ENCODE data around the gene ATP8B4.

ATP8B4 gene

DNA sequence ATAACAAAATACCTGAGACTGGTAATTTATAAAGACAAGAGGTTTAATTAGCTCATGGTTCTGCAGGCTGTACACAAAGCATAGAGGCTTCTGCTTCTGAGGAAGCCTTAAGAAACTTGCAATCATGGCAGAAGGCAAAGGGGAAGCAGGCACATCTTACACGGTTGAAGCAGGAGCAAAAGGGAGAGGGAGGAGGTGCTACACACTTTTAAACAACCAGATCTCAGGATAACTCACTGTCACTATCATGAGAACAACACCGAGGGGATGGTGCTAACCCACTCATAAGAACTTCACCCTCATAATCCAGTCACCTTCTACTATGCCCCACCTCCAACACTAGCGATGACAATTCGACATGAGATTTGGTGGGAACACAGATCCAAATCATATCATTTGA is 54.4 kb downstream of the ATP8B4 start:
- no peak for DNase-seq (ENCODE audit: low read depth, low spot score)

DNA sequence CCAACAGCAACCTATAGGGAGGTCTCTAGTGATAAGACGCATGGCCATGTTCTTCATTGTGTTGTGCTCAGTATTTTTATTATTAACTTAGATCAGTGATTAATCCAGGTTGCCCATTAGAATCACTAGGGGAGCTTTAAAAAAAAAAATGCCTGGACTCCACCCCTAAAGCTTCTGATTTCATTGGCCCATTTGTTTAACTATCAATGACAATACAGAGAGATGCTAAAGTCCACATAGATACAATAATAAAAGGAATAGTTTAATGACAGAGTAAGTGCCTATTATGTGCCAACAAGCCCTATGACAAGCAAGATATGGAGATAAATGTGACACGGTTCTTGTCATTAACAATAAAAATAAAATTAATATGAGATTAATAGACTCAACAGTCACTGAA is 55.8 kb downstream of the ATP8B4 start:
- DNase-seq (ENCODE audit: low read depth, low spot score): no peak

DNA sequence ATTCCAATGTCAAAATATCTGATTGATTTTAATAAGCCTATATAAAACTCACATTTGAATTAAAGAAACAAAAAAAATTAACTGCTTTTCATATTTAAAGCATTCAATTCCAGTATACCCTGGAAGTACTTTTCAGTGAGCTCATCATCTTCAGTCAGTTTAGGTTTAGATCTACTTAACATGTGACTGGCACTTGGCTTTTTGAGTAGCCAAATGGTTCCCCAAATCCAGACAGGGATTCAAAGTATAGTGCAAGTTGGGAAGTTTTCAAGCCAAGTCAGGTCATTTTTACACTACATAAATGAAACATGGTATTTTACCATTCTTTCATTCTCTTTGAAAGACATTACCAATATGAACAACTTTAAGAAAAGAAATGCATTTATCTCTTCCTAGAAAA is 57.5 kb downstream of the ATP8B4 start:
- DNase-seq (ENCODE audit: low read depth, low spot score): no peak

DNA sequence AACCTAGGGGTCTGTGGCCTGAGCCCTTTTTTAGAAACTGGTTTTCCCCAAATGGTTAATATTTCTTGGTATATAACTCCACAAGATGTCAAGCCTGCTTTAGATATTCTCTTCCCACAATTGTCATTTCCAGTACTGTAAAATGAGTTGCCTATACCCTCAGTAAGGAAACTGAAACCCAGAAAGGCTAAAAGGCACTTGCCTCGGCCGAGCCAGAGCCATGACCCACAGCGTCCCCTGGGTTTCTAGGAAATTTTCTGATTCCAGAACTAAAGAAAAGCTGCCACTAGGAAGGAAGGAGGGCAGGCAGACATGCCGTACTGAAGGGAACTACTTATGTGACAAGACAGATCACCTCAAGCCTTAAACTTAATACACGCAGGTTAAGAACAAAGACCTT is 59.1 kb downstream of the ATP8B4 start:
- no peak for DNase-seq (ENCODE audit: low read depth, low spot score)

DNA sequence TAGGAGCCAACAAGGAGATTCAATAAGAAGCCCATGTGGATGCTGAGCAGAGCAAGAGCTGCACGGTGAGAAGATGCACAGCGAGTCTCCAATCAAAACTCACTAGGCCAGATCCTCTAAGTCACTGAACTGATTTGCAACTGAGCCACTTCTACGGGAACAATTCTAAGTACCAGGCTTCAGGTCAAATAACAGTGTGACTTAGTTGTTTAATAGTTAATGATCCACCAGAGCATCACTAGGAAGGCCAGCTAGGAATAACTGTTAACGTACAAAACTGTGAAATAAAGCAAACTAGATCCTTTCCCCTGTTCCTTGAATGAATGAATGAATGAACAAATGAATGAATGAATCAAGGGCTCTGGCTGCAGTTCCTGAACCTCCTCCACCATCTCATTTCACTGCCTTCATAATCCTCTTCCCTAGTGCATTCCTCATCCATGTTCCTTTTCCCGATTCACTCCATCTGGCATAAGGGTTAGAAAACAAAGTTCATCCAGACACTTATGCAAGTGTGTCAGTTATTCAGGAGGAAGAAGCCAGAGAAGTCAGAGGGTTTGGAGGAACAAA is 59.7 kb downstream of the ATP8B4 start:
- DNase-seq (ENCODE audit: low read depth, low spot score): no peak

DNA sequence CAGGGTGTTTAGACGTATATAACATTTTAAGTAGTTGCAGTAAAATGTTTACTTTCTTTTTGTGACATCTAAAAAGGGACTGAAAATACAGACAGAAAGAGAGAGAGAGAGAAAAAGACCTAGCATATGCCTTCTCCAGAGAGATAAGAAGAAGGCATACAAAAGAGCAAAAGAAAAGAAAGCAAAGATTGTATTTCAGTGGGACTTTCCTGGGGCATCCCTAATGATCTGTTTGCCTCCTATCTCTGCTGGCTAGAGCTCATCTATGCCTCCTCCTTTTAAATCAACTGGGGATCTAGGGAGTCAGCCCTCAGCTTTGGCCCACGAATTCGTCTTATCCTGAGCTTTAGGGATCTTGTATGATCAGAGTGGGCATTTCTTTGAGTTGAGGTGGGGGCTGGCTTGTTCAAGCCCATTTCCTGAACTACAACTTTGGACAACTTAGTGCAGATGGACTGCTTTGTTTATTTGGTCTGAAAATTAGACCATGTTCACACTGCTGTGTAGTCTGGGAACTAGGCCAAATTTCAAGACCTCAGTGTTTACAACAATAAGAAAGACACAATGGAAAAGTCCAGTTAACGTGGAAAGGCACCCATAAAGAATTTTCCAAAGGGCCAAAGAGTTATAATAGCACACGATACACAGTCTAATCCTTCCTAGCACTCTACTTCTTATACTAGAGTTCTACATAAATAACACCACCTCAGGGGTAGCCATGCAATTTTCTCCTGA is 61.0 kb downstream of the ATP8B4 start:
- DNase-seq (ENCODE audit: low read depth, low spot score): no peak

DNA sequence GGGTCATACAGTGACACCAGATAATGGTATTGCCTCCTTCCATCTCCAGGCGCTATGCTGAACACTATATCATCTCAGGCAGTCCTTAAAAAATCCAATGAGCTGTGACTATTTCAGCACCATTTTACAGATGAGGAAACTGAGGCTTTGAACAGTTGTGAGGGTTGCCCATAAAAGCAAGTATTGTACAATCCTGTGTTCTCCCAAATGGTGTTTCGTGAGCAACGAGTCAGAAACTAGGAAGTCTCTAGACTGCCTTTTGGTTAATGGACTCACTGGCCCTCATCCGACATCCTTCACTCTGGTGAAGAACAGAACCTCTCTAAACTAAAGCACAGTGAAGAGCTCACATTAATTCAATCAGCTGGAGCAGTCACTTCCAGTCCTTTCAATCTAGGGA is 61.8 kb downstream of the ATP8B4 start:
- DNase-seq (ENCODE audit: low read depth, low spot score): no peak

DNA sequence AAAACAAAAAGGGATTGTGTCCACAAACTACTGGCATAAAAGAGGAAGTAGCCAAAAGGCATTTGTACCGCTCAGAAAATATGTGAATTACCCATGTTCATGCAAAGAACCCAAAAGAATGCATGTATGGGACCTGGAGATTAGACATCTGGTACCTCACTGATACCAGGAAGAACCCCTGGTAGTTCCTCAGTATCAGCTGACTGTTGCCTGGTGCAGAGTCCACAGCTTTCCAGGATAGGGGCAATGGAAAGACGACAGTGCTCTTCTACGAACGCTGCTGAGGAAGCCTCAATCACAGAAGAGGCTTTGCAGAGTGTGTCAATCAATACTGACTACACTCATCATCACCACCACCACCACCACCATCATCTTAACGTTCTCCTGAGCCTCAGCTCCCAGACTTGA is 63.3 kb downstream of the ATP8B4 start:
- no peak for DNase-seq (ENCODE audit: low read depth, low spot score)

DNA sequence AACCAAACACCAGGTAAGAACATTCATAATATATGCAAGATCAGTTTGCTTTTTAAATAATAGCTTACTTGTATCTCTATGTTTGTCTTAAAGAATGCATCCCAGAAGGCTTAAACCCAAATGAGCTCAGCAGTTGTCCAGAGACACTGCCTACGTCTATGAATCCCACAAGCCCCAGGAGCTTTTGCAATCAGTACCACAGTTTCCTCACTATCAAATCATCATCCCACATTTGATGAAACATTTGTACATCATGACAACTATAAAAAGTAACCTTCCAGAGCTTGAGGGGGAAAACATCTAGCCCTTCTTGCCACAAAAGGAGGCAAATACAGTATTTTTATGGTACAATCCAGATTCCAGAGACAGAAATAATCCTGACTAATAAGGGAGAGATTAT is 63.7 kb downstream of the ATP8B4 start:
- no peak for DNase-seq (ENCODE audit: low read depth, low spot score)

DNA sequence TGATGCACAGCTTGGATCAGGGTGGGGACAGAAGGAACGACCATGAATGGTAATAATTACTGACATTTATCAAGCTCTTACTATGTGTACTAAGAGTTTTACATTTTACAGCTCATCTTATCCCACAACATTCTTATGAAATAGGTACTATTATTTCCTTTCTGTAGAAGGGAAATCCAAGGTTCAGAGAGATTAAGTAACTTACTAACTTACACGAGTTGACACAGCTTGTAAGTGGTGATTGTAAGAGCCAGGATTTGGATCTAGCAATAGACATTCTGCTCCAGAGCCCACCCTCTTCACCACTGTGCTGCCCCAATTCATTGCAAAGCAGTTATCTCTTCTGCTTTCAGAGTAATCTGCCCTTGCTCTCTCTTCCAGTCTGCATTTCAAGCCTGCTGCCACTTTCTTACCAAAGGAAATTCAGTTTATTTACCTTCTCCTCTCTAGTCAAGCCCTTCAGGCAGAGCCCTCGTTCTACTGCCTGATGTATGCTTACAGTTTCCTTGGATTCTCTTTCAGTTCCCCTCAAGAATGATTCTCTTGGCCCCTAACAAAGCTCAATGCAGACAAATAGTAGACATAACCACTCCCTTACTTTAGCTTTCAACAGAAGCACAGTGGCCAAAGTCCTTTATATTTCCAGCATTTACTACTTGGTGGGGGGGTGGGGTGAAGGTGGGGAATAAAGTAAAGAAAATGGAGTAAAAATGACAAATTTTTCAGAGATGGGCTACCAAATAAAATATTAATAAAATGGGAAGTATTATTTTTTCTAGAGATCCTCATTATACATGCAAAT is 65.8 kb downstream of the ATP8B4 start:
- no peak for DNase-seq (ENCODE audit: low read depth, low spot score)

DNA sequence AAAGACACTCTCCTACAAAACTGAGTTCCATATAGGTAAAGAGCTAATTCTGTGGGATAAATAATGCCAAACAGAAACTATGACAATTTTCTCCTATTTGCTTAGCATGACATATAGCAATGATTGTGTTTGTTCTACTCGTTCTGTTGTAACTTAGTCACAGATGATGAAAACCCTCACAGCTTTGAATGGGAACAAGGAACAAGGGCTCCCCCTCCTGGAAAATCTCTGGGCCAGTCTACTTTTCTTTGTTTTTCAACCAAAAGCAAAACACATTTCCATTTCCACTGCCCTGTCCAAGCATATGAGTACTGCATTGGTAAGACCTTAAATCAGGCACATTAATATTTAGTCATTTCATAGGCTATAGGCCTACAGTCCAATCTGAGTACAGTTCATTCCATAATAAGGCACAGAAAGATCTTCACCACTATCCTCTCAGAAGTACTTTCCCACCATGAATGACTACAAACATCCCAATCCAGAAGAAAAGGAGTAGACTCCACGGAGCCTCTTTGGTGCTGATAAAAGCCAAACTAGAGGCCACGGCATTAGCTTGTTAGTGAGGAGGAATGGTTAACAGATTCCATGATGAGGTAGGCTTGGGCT is 67.1 kb downstream of the ATP8B4 start:
- DNase-seq (ENCODE audit: low read depth, low spot score): peak; percentile 58

DNA sequence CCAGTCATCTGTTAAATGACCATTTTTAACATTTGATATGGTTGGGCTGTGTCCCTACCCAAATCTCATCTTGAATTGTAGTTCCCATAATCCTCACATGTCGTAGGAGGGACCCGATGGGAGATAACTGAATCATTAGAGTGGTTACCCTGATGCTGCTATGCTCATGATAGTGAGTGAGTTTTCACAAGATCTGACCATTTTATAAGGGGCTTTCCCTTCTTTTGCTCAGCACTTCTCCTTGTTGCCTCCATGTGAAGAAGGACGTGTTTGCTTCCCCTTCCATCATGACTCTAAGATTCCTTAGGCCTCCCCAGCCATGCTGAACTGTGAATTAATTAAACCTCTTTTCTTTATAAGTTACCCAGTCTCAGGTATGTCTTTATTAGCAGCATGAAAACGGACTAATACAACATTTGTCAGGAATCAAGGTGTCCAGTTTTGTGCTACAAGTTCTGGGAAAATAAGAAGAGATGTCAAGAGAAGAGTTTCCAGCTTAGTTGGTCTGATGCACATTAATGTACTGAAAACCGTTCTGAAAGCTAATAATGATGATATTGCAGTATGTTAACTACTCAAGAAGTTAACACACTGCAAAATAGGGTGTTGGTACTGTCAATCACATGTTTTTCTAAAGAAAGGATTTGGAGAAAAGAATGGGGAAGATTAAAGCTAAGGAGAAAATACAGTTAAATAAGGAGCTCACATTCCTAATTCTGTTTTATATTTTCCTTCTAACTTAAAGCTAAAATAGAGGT is 67.9 kb downstream of the ATP8B4 start:
- DNase-seq (ENCODE audit: low read depth, low spot score): no peak

DNA sequence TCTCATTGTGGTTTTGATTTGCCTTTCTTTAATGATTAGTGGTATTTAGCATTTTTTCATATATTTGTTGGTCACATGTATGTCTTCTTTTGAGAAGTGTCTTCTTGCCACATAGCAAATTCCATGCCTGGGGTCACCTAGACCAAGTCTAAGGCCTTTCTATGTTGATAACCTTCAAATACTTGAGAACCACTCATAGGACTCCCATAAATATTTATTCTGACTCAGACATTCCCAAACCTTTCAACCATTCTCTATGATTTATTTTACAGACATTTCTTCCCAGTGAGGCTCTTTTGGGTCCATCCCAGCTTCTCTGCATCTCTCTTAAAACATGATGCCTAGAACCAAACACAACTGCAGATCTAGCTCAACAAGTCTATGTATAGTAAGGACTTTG is 69.2 kb downstream of the ATP8B4 start:
- DNase-seq (ENCODE audit: low read depth, low spot score): no peak

DNA sequence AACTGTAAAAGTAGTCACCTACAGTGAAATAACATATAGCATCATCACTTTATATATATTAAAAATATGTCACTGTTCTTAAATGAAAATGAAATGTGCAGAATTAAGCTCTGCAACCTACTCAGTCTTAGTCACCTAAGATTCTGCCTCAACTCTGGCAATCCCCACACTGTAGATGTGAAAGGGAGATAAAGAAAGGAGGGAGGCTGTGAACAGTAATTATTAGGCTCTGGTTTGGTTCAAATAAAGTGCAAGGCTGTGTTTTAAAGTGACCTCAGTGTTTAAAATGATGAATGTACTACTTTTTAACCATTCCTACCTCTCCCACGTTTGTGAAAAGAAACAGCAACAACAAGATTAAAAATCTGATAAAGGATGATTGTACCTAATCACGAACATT is 72.2 kb downstream of the ATP8B4 start:
- no peak for DNase-seq (ENCODE audit: low read depth, low spot score)

DNA sequence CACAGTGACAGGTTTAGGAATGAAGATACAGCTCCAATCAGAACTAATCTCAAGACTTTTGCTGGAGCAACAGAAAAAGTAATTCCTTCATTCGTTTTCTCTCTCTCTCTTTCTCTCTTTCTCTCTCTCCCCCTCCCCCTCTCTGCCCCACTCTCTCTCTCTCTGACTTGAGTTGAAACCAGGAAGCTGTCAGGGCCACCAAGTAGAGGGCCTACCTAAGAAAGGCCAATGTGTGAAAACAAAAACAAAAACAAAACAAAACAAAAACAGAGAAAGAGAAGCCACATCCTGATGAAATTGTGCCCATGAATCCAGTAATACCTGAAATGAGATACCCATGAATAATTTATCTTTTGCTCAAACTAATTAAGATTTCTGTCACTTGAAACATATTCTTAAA is 72.9 kb downstream of the ATP8B4 start:
- DNase-seq (ENCODE audit: low read depth, low spot score): no peak

DNA sequence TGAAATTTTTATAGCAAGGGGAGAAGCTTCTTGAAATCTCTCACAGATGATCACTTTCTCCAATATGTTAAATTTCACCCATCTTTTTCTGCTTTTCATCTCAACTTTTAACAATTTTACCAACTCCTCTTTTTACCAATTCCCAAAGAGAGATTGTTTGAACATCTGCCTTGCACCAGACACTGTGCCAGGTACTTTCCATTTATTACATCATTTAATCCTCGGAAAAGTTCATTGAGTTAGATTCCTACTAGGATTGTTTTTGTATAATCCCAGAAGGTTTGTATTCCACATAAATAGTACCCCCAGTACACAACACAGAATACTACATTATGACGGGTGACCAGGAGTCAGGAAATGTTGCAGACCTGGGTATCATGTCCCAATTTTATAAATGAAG is 74.1 kb downstream of the ATP8B4 start:
- no peak for DNase-seq (ENCODE audit: low read depth, low spot score)

DNA sequence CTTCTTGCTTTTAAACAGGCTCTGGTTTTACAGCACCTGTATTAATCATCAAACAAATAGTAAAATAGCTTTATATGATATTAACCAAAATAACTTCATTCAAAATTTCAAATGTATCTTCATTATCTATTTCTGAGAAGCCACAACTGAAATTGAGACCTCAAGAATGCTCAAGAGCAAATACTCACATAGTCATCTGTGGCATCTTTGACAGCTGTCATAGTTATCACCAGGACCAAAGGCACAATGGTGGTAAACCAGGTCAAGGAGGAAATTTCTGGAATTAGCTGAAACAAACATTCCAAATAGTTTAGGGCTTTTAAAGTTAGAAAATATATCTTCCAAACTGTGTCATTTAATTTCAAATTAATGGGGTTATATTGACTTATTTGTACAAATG is 74.6 kb downstream of the ATP8B4 start:
- DNase-seq (ENCODE audit: low read depth, low spot score): no peak

DNA sequence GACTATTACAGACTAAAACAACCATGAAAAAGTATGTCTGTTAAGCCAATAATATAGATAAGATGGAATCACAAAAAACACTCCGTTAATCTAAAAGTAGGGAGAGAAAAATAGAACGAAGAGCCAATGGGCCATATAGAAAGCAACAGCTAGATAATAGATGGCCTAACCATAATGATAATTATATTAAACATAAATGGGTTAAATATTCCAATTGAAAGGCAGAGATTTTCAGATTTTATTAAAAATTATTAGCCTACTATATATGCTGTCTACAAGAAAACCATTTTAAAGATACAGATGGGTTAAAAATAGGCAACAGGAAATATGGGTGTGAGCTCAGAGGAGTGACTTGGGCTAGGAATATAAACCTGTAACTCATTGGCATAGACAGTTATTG is 76.3 kb downstream of the ATP8B4 start:
- DNase-seq (ENCODE audit: low read depth, low spot score): no peak

DNA sequence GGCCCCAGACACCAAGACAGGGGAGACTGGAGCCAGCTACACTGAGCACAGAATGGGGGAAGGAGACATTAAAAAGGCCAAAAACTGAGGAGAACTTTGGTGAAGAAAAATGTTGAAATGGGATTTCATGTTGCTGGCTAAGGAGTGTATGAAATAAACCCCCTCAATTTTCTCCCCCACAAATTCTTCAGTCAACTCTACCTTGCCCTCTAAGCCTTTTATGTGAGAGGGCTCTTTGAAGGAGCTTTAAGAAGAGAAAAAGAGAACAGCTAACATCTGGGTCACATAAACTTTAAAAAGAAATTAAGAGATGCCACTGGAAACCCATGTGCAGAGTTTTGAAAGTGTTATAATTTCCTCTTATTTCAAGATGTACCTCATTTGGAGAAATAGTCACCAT is 88.6 kb downstream of the ATP8B4 start:
- DNase-seq (ENCODE audit: low read depth, low spot score): no peak

DNA sequence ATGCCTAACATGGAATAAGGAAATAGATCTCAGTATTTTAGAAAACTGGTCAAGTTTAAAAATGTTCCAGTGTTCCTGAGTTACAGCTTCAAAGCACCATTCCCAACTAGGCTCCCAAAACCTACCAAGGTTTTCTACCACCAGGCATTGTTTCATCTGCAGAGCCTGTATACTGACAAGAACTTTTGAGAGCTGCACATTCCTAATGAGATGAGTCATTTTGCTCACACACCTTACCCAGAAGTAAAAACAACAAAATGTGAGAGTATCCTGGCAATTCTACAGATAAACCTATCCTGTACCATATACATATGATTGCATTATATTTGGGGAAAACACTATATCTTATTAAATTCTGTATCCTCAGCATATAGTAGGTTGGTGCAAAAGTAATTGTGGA is 90.7 kb downstream of the ATP8B4 start:
- DNase-seq (ENCODE audit: low read depth, low spot score): no peak

DNA sequence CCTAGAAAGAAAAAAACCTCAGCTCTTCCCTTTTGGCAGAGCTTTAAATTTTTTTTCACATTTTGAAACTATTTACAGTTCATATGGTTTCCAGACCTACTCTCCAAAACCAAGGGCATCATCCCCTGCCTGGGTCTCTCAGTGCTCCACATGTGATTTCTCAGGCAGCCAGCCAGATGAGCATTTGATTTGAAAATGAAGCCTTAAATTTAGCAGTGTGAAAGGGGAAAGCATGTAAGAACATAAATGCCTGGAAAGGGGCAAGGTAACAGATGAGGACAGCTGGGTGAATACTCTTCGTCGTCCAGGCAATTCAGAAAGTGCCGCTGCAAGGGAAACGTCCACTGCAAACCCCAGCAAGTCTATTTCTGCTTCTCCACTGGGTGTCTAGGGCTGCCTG is 94.8 kb downstream of the ATP8B4 start:
- no peak for DNase-seq (ENCODE audit: low read depth, low spot score)

DNA sequence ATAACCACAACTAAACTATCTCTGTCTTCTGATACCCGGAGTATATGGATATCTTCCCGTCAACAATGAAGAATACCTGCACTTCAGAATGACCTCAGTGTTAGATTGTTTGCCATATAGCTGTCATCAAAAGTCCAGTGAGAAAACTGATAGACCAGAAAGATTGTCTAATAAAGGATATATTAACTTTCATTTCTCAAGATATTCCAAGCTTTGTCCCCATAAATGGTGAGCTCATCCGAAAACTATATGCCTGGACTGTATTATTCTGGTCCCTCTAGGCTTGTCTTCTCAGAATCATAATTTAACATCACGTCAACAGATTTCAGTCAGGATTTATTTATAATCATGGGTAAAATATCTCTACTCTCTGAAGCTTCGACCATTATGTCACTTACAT is 100.5 kb downstream of the ATP8B4 start:
- no peak for DNase-seq (ENCODE audit: low read depth, low spot score)

All from ELF-1 (cell line).